DND-41 (cell line): ENCODE results near the gene GGT5.

Experiments
- CTCF ChIP-seq: IDR thresholded peaks from 2 replicates; pipeline ENCODE4 v1.5.1; 2012; ENCODE audit warnings: borderline replicate concordance, low read length, moderate library complexity, mild to moderate bottlenecking; ENCODE audit not compliant: poor library complexity, severe bottlenecking; ENCODE audit errors: extremely low read depth
- EZH2 ChIP-seq: IDR thresholded peaks from 3 replicates; pipeline ENCODE4 v1.6.1; 2012; ENCODE audit warnings: borderline replicate concordance, low read depth, mild to moderate bottlenecking, moderate library complexity, low read length, inconsistent platforms; ENCODE audit not compliant: severe bottlenecking

DNA sequence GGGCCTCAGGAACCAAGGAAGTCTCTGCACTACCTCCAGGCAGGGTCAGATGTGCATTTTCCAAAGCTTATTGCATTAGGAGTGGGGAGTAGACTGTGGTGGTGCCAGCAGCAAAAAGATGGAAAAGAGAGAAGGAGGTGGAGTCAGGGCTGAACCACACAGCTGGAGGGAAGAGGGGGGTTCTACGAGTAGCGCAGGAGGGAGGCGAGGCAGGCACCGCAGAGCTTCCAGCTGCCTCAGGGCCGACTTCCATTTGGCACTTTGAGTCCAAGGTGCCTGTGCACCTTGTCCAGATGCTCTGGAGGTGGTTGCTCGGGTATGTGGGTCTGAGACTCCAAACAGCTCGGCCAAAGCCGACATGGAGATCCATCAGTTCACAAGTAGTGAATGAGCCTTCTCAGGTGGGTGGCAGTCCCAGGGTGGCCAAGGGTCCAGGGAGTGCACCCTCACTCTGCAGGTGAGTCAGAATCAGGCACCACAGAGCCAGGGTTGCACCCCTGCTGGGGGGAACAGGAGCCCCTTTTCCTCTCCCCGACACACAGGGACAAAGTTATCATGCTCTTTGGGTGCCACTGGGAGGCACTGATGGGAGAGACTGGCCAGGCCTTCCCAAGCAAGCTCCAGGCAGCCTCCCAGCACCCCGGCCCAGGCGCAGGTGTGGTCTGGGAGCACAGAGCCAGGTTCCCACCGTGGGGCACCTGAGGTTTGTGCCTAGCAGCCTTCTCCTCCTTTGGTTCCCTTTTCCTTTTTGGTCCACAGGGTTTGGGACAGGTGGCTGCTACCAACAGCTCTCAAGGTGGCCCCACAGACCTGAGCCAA, 30.2 kb downstream of the GGT5 start:
- TF ChIP-seq CTCF = no peak
- TF ChIP-seq EZH2 = no peak
